Measurements from ENCODE around the gene DMAC2. TPM values are rescaled to one million over a fixed set of nuclear protein-coding genes. Genes with fewer than 3 reads are reported as not detected.

Gene DMAC2
- total and polyA plus RNA-seq, 2 donors (not counting 3 experiments of a cell fraction or from before 2014, with no cell fraction given): 65.4 to 137 TPM

DNA sequence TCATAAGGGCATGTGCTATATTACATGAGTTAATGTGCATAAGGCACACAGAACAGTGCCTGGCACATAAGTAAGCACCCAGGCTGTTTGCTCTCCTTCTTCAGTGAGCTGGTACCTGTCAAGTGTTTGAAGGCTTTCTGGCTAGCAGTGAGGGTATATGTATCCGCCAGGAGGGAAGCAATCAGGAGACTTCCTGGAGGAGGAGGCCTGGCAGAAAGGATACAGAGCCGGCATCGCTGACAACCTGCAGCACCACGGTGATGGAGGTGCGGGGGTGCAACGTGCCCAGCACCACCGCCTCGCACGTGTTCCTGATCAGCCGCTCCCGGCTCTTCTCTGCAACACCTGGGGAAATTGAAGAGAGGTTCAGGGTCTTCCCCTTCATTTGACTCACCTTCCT lies 48.1 kb downstream of the DMAC2 start:
- TF ChIP-seq, protein P1, sequence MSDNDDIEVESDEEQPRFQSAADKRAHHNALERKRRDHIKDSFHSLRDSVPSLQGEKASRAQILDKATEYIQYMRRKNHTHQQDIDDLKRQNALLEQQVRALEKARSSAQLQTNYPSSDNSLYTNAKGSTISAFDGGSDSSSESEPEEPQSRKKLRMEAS (IDR thresholded peaks at IDR 0.05; ENCODE audit: insufficient read depth, insufficient read length): no peak
- no peak for TF ChIP-seq MYC (IDR thresholded peaks at IDR 0.05; ENCODE audit: low read depth, low read length)
- DNase-seq (ENCODE audit: low read depth, low spot score): no peak

DNA sequence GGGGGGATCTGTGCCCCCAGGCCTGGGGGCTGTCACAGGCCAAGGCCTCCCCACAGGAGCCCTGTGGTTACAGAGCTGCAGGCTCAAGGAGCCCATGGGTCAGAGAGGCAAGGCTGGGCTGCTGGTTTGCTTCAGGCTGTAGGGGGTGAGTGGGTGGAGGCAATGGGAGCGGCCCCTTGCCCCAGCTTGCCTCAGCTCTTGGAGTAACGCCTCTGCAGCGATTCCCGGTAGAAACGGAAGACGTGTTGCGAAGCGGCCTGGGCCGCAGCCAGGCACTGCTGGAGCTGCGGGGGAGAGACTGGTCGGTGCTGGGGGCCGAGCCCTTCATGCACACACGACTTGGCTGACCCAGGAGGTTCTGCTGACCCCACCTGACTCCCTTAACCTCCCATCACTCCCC lies 53.3 kb downstream of the DMAC2 start:
- no peak for TF ChIP-seq EZH2 (IDR thresholded peaks at IDR 0.05; ENCODE audit: borderline replicate concordance, low read depth, low read length, severe bottlenecking)
- no peak for TF ChIP-seq GATA2 (IDR thresholded peaks at IDR 0.05; ENCODE audit: insufficient read depth, insufficient read length, low read depth, low read length)
- TF ChIP-seq FOS (IDR thresholded peaks at IDR 0.05; ENCODE audit: borderline replicate concordance, insufficient read depth, low read length): no peak
- no peak for TF ChIP-seq JUN (IDR thresholded peaks at IDR 0.05; ENCODE audit: borderline replicate concordance, insufficient read depth, insufficient read length, low read depth)
- TF ChIP-seq, protein P2, sequence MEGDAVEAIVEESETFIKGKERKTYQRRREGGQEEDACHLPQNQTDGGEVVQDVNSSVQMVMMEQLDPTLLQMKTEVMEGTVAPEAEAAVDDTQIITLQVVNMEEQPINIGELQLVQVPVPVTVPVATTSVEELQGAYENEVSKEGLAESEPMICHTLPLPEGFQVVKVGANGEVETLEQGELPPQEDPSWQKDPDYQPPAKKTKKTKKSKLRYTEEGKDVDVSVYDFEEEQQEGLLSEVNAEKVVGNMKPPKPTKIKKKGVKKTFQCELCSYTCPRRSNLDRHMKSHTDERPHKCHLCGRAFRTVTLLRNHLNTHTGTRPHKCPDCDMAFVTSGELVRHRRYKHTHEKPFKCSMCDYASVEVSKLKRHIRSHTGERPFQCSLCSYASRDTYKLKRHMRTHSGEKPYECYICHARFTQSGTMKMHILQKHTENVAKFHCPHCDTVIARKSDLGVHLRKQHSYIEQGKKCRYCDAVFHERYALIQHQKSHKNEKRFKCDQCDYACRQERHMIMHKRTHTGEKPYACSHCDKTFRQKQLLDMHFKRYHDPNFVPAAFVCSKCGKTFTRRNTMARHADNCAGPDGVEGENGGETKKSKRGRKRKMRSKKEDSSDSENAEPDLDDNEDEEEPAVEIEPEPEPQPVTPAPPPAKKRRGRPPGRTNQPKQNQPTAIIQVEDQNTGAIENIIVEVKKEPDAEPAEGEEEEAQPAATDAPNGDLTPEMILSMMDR (IDR thresholded peaks at IDR 0.05; ENCODE audit: extremely low read depth in 1 of 2, insufficient read depth in 1 of 2, low read depth in 1 of 2, low read length in 2 of 2): no peak
- TF ChIP-seq, protein P1 (IDR thresholded peaks at IDR 0.05; ENCODE audit: insufficient read depth, insufficient read length): no peak
- TF ChIP-seq POLR2A (IDR thresholded peaks at IDR 0.05; ENCODE audit: low read depth, low read length): no peak
- TF ChIP-seq POLR2AphosphoS5 (IDR thresholded peaks at IDR 0.05; ENCODE audit: insufficient read depth, low read depth, low read length): no peak
- CTCF ChIA-PET: interaction anchor here (0.6 to 1.8 kb wide), 2 partner anchors 33 to 64 kb away, joined by 3 to 7 read pairs; partner anchors contain the start of gene TGFB1
- intact Hi-C loops (cut with micrococcal nuclease): no loop called here

More for the DNA sequence above, 48.1 kb downstream of the DMAC2 start:
- no peaks in the 10 kb centered on the region for H3K9me1 ChIP-seq (replicated peaks; ENCODE audit: control insufficient read depth, extremely low read depth, insufficient read depth, low read length)
- no peak overlapping the region for H3K9ac ChIP-seq (replicated peaks; ENCODE audit: extremely low read depth, insufficient read depth, low read length)
- H3K27ac ChIP-seq (ENCODE audit: insufficient read depth, low read depth, low read length): no peak overlapping the region
- no peaks in the 10 kb centered on the region for H3K27me3 ChIP-seq (ENCODE audit: control insufficient read depth in 2 of 2, insufficient read depth in 2 of 2, low read length in 2 of 2)
- dilution Hi-C loops (cut with MboI; ENCODE audit: extremely low pct_ligation_motif_present, low sequenced_read_pairs): no loop called here
- H3K4me3 ChIP-seq (replicated peaks in 1 of 3; ENCODE audit: insufficient read depth in 1 of 3, low read depth in 1 of 3, low read length in 3 of 3): no peak overlapping the region
- no peak overlapping the region for H2AFZ ChIP-seq (ENCODE audit: low read depth, low read length)
- intact Hi-C loops (cut with micrococcal nuclease): no loop called here
- H3K79me2 ChIP-seq (ENCODE audit: control insufficient read depth, insufficient read depth, low read length): no peaks in the 10 kb centered on the region
- H3K4me1 ChIP-seq (ENCODE audit: control insufficient read depth, extremely low read depth, insufficient read depth, low read length): no peaks in the 10 kb centered on the region
- no peak overlapping the region for H3K4me2 ChIP-seq (ENCODE audit: insufficient read depth, low read length)
- peaks cover 3 to 11% of the 10 kb centered on the region in 2 experiments for H3K36me3 ChIP-seq (ENCODE audit: control insufficient read depth in 2 of 2, extremely low read depth in 1 of 2, insufficient read depth in 2 of 2, low read length in 2 of 2)
- ChIA-PET CTCF (no interaction called here), POLR2A (no interaction called here)
- H4K20me1 ChIP-seq (replicated peaks; ENCODE audit: control insufficient read depth, extremely low read depth, insufficient read depth, low read length): no peaks in the 10 kb centered on the region
- FAIRE-seq: no peak
- no peaks in the 10 kb centered on the region for H3K9me3 ChIP-seq (replicated peaks; ENCODE audit: control insufficient read depth, insufficient read depth, low read length)
- no TSS peak for BruUV-seq (replicated peaks)

More for the DNA sequence above, 53.3 kb downstream of the DMAC2 start:
- no peaks in the 10 kb centered on the region for H3K9me3 ChIP-seq (replicated peaks; ENCODE audit: control insufficient read depth, insufficient read depth, low read length)
- H3K36me3 ChIP-seq (ENCODE audit: control insufficient read depth in 2 of 2, extremely low read depth in 1 of 2, insufficient read depth in 2 of 2, low read length in 2 of 2): peaks cover 3 to 12% of the 10 kb centered on the region in 2 experiments
- no peaks in the 10 kb centered on the region for H3K4me1 ChIP-seq (ENCODE audit: control insufficient read depth, extremely low read depth, insufficient read depth, low read length)
- H2AFZ ChIP-seq (ENCODE audit: low read depth, low read length): no peak overlapping the region
- DNase-seq (ENCODE audit: low read depth, low spot score): no peak
- no peak overlapping the region for H3K9ac ChIP-seq (replicated peaks; ENCODE audit: extremely low read depth, insufficient read depth, low read length)
- BruUV-seq (replicated peaks): no TSS peak
- H3K27me3 ChIP-seq (ENCODE audit: control insufficient read depth in 2 of 2, insufficient read depth in 2 of 2, low read length in 2 of 2): no peaks in the 10 kb centered on the region
- no peaks in the 10 kb centered on the region for H3K79me2 ChIP-seq (ENCODE audit: control insufficient read depth, insufficient read depth, low read length)
- no peaks in the 10 kb centered on the region for H4K20me1 ChIP-seq (replicated peaks; ENCODE audit: control insufficient read depth, extremely low read depth, insufficient read depth, low read length)
- dilution Hi-C loops (cut with MboI; ENCODE audit: extremely low pct_ligation_motif_present, low sequenced_read_pairs): no loop called here
- no peak overlapping the region for H3K27ac ChIP-seq (ENCODE audit: insufficient read depth, low read depth, low read length)
- POLR2A ChIA-PET: no interaction called here
- no peak overlapping the region for H3K4me2 ChIP-seq (ENCODE audit: insufficient read depth, low read length)
- no peak overlapping the region for H3K4me3 ChIP-seq (replicated peaks in 1 of 3; ENCODE audit: insufficient read depth in 1 of 3, low read depth in 1 of 3, low read length in 3 of 3)
- no peaks in the 10 kb centered on the region for H3K9me1 ChIP-seq (replicated peaks; ENCODE audit: control insufficient read depth, extremely low read depth, insufficient read depth, low read length)
- FAIRE-seq: no peak

Data from endothelial cell of umbilical vein (primary cell).